K562 (cell line): ENCODE data around the gene GPN3. TPM values are rescaled to one million over a fixed set of nuclear protein-coding genes. Genes with fewer than 3 reads are reported as not detected.

Source experiments
- BRD4 ChIP-seq: fragments of 200-600 bp; sonication (generic); IDR thresholded peaks from 2 replicates; pipeline ENCODE4 v1.6.1; 2017; ENCODE audit warnings: inconsistent platforms
- CEBPG ChIP-seq, 3 experiments: fragments of 200-800 bp in 1 of 3; sonication (Bioruptor generic) in 1 of 3; sonication (generic) in 1 of 3; formaldehyde crosslinking in 1 of 3; IDR thresholded peaks in 2 of 3; conservative IDR thresholded peaks in 1 of 3; 2 replicates each; pipeline versions ENCODE4 v1.6.1 to v1.8.0; 2016 to 2022; ENCODE audit warnings: missing compliant biosample characterization in 2 of 3, missing genetic modification characterization in 2 of 3, mild to moderate bottlenecking in 1 of 3, missing genetic modification reagents in 1 of 3
- CREB3 ChIP-seq: fragments of 450-650 bp; conservative IDR thresholded peaks from 2 replicates; pipeline ENCODE4 v1.6.1; 2016; ENCODE audit warnings: missing genetic modification characterization, low read depth, mild to moderate bottlenecking, missing compliant biosample characterization, moderate library complexity
- DIDO1 ChIP-seq: fragments of 450-650 bp; IDR thresholded peaks from 2 replicates; pipeline ENCODE4 v1.6.1; 2016; ENCODE audit warnings: low read depth, missing biosample characterization, missing genetic modification characterization
- FOXK1 ChIP-seq: sonication (generic); formaldehyde crosslinking; IDR thresholded peaks from 2 replicates; pipeline ENCODE4 v1.8.0; 2022; ENCODE audit warnings: missing genetic modification reagents, mild to moderate bottlenecking, borderline replicate concordance
- FOXK2 ChIP-seq, 2 experiments: fragments of 450-650 bp; IDR thresholded peaks in 1 of 2; conservative IDR thresholded peaks in 1 of 2; 2 replicates each; pipeline ENCODE4 v1.6.1; 2016; ENCODE audit warnings: low read depth in 2 of 2, mild to moderate bottlenecking in 1 of 2
- GATA2 ChIP-seq: sonication (generic); formaldehyde crosslinking; IDR thresholded peaks from 2 replicates; pipeline ENCODE4 v1.4.0; 2020; ENCODE audit warnings: mild to moderate bottlenecking, missing genetic modification reagents
- IRF9 ChIP-seq: fragments of 450-650 bp; IDR thresholded peaks from 2 replicates; pipeline ENCODE4 v1.6.1; 2016; ENCODE audit warnings: missing biosample characterization, missing genetic modification characterization
- KDM5B ChIP-seq: fragments of 200-600 bp; sonication (generic); IDR thresholded peaks from 2 replicates; pipeline ENCODE4 v1.6.1; 2012; ENCODE audit warnings: low read depth, mild to moderate bottlenecking, moderate library complexity, low read length, control low read depth, inconsistent platforms; ENCODE audit not compliant: insufficient replicate concordance
- PCBP2 ChIP-seq: fragments of 200-400 bp; formaldehyde crosslinking; IDR thresholded peaks from 2 replicates; pipeline ENCODE4 v1.6.1; 2018; ENCODE audit warnings: low read length, low read depth, mild to moderate bottlenecking, moderate library complexity; ENCODE audit not compliant: poor library complexity, severe bottlenecking
- PML ChIP-seq: IDR thresholded peaks from 2 replicates; pipeline ENCODE4 v1.6.1; 2012; ENCODE audit warnings: low read length, inconsistent platforms
- ZNF217 ChIP-seq: sonication (generic); formaldehyde crosslinking; IDR thresholded peaks from 2 replicates; pipeline ENCODE4 v1.8.0; 2022; ENCODE audit warnings: mild to moderate bottlenecking, missing genetic modification reagents
- ZNF609 ChIP-seq: sonication (generic); formaldehyde crosslinking; IDR thresholded peaks from 2 replicates; pipeline ENCODE4 v1.8.1; 2023; ENCODE audit warnings: missing genetic modification reagents, mild to moderate bottlenecking, borderline replicate concordance
- ZNF778 ChIP-seq: fragments of 450-650 bp; formaldehyde crosslinking; IDR thresholded peaks from 2 replicates; pipeline ENCODE4 v1.4.0; 2020; ENCODE audit warnings: mild to moderate bottlenecking, moderate library complexity
- polyA plus RNA-seq, 8 experiments: library from polyadenylated mRNA; depleted of rRNA in 4 of 8; stranded (reverse) in 5 of 8; unstranded in 3 of 8; fragments of >200 nt; fragmentation: Nextera tagmentation in 2 of 8; fragmentation: Illumina TruSeq in 1 of 8; extraction: Ambion mirVana in 2 of 8; extraction: Trizol in 1 of 8; gene quantifications; 2 replicates each; pipeline versions ENCODE4 v1.2.1 to v1.2.3, GENCODE V29; 2011 to 2014; ENCODE audit warnings: inconsistent platforms in 1 of 8, missing spikeins in 1 of 8
- total RNA-seq, 7 experiments: library from RNA; depleted of rRNA in 6 of 7; stranded (reverse); fragments of >200 nt in 6 of 7; fragmentation: Illumina TruSeq in 2 of 7; extraction: Trizol in 2 of 7; gene quantifications; 2 replicates each; pipeline versions ENCODE4 v1.2.1 to v1.2.3, GENCODE V29; 2011 to 2021; ENCODE audit warnings: low replicate concordance in 1 of 7
- TF ChIP-seq, protein P1 (sequence below): fragments of 250-450 bp; sonication (Bioruptor Pico); IDR thresholded peaks from 2 replicates; pipeline ENCODE4 v1.5.1; 2021; ENCODE audit warnings: mild to moderate bottlenecking

The GPN3 gene
- total and polyA plus RNA-seq, 9 of the 15 experiments (the other 6 are each of a cell fraction or from before 2014, with no cell fraction given): 35.8 to 123 (median 64.2) TPM

- TF ChIP-seq ZNF609 (0 out of 2 replicates have a peak, but pooled peaks have one; percentile 28), IRF9 (tag) (no peak), ZNF778 (no peak), PML (peak; percentile 55; the same call in 1 of the 2 replicates), GATA2 (CRISPR knock-in tag) (no peak), CEBPG (CRISPR knock-in tag; IDR thresholded peaks at IDR 0.05) (no peak), CEBPG (tag; conservative IDR thresholded peaks at IDR 0.05 in 1 of 2, IDR thresholded peaks at IDR 0.05 in 1 of 2) (no peak), CREB3 (no peak), ZNF217 (no peak), PCBP2 (no peak), FOXK1 (CRISPR knock-in tag) (no peak; the same call in 1 of the 2 replicates), DIDO1 (tag) (no peak; the same call in 1 of the 2 replicates), FOXK2 (conservative IDR thresholded peaks at IDR 0.05 in 1 of 2, IDR thresholded peaks at IDR 0.05 in 1 of 2; ENCODE audit: low read depth in 2 of 2) (peak; percentile 11 to 18; a peak in 1 of 4 replicates), BRD4 (peak; percentile 93), KDM5B (peak; percentile 73)
- TF ChIP-seq, protein P1, sequence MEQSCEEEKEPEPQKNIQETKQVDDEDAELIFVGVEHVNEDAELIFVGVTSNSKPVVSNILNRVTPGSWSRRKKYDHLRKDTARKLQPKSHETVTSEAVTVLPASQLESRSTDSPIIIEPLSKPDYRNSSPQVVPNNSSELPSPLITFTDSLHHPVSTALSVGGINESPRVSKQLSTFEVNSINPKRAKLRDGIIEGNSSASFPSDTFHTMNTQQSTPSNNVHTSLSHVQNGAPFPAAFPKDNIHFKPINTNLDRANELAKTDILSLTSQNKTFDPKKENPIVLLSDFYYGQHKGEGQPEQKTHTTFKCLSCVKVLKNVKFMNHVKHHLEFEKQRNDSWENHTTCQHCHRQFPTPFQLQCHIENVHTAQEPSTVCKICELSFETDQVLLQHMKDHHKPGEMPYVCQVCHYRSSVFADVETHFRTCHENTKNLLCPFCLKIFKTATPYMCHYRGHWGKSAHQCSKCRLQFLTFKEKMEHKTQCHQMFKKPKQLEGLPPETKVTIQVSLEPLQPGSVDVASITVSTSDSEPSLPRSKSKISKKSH: no peak
Observed at GRCh38 chr12:110403146-110403975, 64.7 kb downstream of the GPN3 start, which contains the start of gene ANAPC7 (continued).
